Measurements from ENCODE around the gene PAQR6. TPM values are rescaled to one million over a fixed set of nuclear protein-coding genes. Genes with fewer than 3 reads are reported as not detected.
A peak's percentile ranks its signal among the peaks of the same experiment; 100 is the strongest.

The PAQR6 gene
- total RNA-seq, 1 donor from 2014 or later, result 21.5 TPM

GRCh38 chr1:156248323-156248683 lies 447 bp upstream of the PAQR6 start:
- H3K36me3 Mint-ChIP-seq (ENCODE audit: insufficient read depth), result peaks cover 9% of the 10 kb centered on the region
- H3K27ac Mint-ChIP-seq, result no peak overlapping the region
- H3K4me1 Mint-ChIP-seq (ENCODE audit: low read depth), result peaks cover 4% of the 10 kb centered on the region
- no peak overlapping the region for H3K4me3 Mint-ChIP-seq (ENCODE audit: low read depth)
- no peaks in the 10 kb centered on the region for H3K27me3 Mint-ChIP-seq
- TF ChIP-seq CTCF (IDR thresholded peaks at IDR 0.05; ENCODE audit: unreplicated experiment), result no peak
- no peaks in the 10 kb centered on the region for H3K9me3 Mint-ChIP-seq (ENCODE audit: low read depth)
- DNase-seq (ENCODE audit: low spot score, unreplicated experiment), result no peak

GRCh38 chr1:156246781-156247459 lies 936 bp downstream of the PAQR6 start:
- Mint-ChIP-seq H3K4me1 (ENCODE audit: low read depth) (peaks cover 4% of the 10 kb centered on the region), H3K9me3 (ENCODE audit: low read depth) (no peaks in the 10 kb centered on the region), H3K27ac (no peak overlapping the region), H3K36me3 (ENCODE audit: insufficient read depth) (peaks cover 4% of the 10 kb centered on the region), H3K27me3 (no peaks in the 10 kb centered on the region), H3K4me3 (ENCODE audit: low read depth) (no peak overlapping the region)
- no peak for TF ChIP-seq CTCF (IDR thresholded peaks at IDR 0.05; ENCODE audit: unreplicated experiment)
- no peak for DNase-seq (ENCODE audit: low spot score, unreplicated experiment)

- no peak for DNase-seq (ENCODE audit: low spot score, unreplicated experiment)
- H3K9me3 Mint-ChIP-seq (ENCODE audit: low read depth), result no peaks in the 10 kb centered on the region
- peaks cover 4% of the 10 kb centered on the region for H3K36me3 Mint-ChIP-seq (ENCODE audit: insufficient read depth)
- peak overlapping the region; percentile 88 for H3K27ac Mint-ChIP-seq
- peaks cover 4% of the 10 kb centered on the region for H3K4me1 Mint-ChIP-seq (ENCODE audit: low read depth)
- peak overlapping the region; percentile 26 for H3K4me3 Mint-ChIP-seq (ENCODE audit: low read depth)
- H3K27me3 Mint-ChIP-seq, result no peaks in the 10 kb centered on the region
- TF ChIP-seq CTCF (IDR thresholded peaks at IDR 0.05; ENCODE audit: unreplicated experiment), result no peak
Measured at GRCh38 chr1:156246241-156246780, 1.5 kb downstream of the PAQR6 start.

- no peak for TF ChIP-seq CTCF (IDR thresholded peaks at IDR 0.05; ENCODE audit: unreplicated experiment)
- H3K27me3 Mint-ChIP-seq, result no peaks in the 10 kb centered on the region
- H3K4me3 Mint-ChIP-seq (ENCODE audit: low read depth), result peak overlapping the region; percentile 31
- H3K9me3 Mint-ChIP-seq (ENCODE audit: low read depth), result no peaks in the 10 kb centered on the region
- no peak for DNase-seq (ENCODE audit: low spot score, unreplicated experiment)
- peak overlapping the region; percentile 88 for H3K27ac Mint-ChIP-seq
- H3K4me1 Mint-ChIP-seq (ENCODE audit: low read depth), result peaks cover 4% of the 10 kb centered on the region
- peaks cover 7% of the 10 kb centered on the region for H3K36me3 Mint-ChIP-seq (ENCODE audit: insufficient read depth)
Measured at GRCh38 chr1:156245451-156246232, 2.2 kb downstream of the PAQR6 start.

- peaks cover 4% of the 10 kb centered on the region for H3K4me1 Mint-ChIP-seq (ENCODE audit: low read depth)
- no peaks in the 10 kb centered on the region for H3K27me3 Mint-ChIP-seq
- H3K9me3 Mint-ChIP-seq (ENCODE audit: low read depth), result no peaks in the 10 kb centered on the region
- DNase-seq (ENCODE audit: low spot score, unreplicated experiment), result no peak
- TF ChIP-seq CTCF (IDR thresholded peaks at IDR 0.05; ENCODE audit: unreplicated experiment), result no peak
- H3K27ac Mint-ChIP-seq, result peak overlapping the region; percentile 49
- H3K36me3 Mint-ChIP-seq (ENCODE audit: insufficient read depth), result peaks cover 7% of the 10 kb centered on the region
- no peak overlapping the region for H3K4me3 Mint-ChIP-seq (ENCODE audit: low read depth)
Measured at GRCh38 chr1:156244712-156245111, 3.1 kb downstream of the PAQR6 start.
